Cardiac fibroblast (primary cell): ENCODE measurements around the gene RCOR1.
"Not testable (repeated sequence)": the region's sequence is repeated elsewhere in the genome, so short reads cannot be mapped to it uniquely, and the experiment has no call there.

ENCODE experiments used
- DNase-seq, 2 donors: peaks; one replicate each; pipeline versions ENCODE4 v3.0.0 to v3.0.0-alpha.2; 2010; ENCODE audit warnings: low read depth in 2 of 2
- H3K4me3 ChIP-seq, 2 donors: replicated peaks in 1 of 2; 1 replicate in 1 of 2; 2 replicates in 1 of 2; pipeline ENCODE4 v1.5.1; 2011; ENCODE audit warnings: low read depth in 2 of 2, low read length in 2 of 2, mild to moderate bottlenecking in 2 of 2, moderate library complexity in 1 of 2
- TF ChIP-seq, protein P1 (sequence below): IDR thresholded peaks from one replicate; pipeline ENCODE4 v1.5.1; 2011; ENCODE audit warnings: low read depth, mild to moderate bottlenecking, low read length, inconsistent platforms

The RCOR1 gene

GRCh38 chr14:102591944-102592762 lies at the start of gene RCOR1:
TSS of gene RCOR1 (plus strand) at chr14:102592649. CDS start at chr14:102592887, 238 bp downstream.
- peak; percentile 97 to 99 for DNase-seq
- TF ChIP-seq, protein P1, sequence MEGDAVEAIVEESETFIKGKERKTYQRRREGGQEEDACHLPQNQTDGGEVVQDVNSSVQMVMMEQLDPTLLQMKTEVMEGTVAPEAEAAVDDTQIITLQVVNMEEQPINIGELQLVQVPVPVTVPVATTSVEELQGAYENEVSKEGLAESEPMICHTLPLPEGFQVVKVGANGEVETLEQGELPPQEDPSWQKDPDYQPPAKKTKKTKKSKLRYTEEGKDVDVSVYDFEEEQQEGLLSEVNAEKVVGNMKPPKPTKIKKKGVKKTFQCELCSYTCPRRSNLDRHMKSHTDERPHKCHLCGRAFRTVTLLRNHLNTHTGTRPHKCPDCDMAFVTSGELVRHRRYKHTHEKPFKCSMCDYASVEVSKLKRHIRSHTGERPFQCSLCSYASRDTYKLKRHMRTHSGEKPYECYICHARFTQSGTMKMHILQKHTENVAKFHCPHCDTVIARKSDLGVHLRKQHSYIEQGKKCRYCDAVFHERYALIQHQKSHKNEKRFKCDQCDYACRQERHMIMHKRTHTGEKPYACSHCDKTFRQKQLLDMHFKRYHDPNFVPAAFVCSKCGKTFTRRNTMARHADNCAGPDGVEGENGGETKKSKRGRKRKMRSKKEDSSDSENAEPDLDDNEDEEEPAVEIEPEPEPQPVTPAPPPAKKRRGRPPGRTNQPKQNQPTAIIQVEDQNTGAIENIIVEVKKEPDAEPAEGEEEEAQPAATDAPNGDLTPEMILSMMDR, result no peak
- H3K4me3 ChIP-seq, result peak within 1 kb of the TSS; percentile 77 to 87

GRCh38 chr14:102544046-102544746 lies 48.3 kb upstream of the RCOR1 start:
- TF ChIP-seq, protein P1, result no peak
- no peak for DNase-seq
- no peak overlapping the region for H3K4me3 ChIP-seq

DNA sequence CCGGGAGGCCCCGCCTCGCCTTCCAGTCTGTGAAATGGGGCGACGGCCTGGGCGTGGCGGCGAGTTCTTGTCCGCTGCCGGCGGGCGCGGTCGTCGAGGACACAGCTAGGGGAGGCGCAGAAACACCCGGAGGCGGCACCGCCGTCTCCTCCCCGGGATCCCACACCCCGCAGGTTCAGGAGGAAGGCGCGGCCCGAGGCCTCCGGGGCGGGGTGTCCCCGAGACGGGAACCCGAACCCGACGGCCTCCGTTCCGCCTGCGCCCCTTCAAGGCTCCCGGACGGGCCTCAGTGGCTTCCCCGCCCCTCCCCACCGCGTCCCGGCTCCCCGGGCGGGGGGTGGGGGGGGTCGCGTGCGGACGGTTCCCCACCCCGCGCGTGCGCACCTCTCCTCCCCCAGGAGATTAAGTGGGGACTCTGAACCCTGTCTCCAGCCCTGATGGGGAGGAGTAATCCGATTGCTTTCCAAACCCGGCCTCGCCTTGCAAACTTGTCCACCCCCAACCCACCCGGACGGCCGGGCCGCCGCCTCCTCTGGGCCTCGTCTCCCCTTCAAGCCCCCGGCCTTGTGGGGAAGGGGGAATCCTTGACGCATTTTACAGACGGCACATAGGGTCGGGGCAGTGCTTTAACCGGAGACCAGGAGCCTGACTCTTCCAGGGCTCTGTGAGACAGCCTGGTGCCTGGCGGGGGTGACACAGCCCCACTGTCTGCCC lies 47.5 kb upstream of the RCOR1 start:
- TF ChIP-seq, protein P1, result no peak
- DNase-seq, result no peak
- H3K4me3 ChIP-seq, result no peak overlapping the region

DNA sequence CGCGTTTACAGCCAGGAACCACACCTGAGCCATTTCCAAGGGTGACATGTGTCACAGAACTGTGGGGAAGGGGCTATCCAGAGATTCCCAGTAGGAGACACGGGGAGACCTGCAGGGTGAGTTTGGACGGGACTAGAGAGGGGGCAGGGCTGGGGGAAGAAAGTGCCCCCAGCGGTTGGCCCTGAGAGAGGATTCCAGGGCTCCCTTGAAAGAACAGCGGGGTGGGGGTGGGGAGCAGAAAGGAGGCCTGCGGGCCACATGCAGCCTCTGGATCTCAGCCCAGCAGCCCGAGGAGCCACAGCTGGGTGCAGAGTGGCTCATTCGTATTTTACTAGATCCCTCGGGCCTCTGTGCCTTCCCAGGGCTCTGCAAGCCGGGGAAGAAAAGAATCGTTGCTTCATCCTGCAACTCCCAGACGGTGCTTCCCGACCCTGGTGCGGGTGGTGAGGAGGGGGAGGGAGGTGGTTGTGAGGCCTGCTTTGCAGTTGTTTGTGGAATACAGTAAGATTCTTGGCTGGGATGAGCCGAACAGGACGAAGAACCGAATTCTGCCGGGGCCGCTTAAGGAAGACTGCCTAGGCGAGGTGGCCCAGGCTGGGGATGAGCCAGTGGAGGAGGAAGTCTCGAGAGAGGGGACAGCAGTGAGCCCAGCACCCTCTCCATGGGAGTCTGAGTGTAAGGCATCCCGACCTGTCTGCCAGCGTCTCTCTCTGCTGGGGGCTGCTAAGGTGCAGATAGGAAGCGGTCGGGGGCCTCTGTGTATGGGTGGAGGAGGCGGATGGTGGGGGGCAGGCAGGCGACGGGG lies 46.8 kb upstream of the RCOR1 start:
- TF ChIP-seq, protein P1, result no peak
- no peak overlapping the region for H3K4me3 ChIP-seq
- peak; percentile 36 to 67 for DNase-seq

- no peak overlapping the region for H3K4me3 ChIP-seq
- no peak for DNase-seq
- TF ChIP-seq, protein P1, result no peak
Measured at GRCh38 chr14:102548616-102549240, 43.7 kb upstream of the RCOR1 start.

- not testable (repeated sequence) for H3K4me3 ChIP-seq, DNase-seq
Measured at GRCh38 chr14:102550927-102551401, 41.5 kb upstream of the RCOR1 start.
